Endothelial cell of umbilical vein (primary cell): Measurements from ENCODE around the gene SNX9. TPM values are rescaled to one million over a fixed set of nuclear protein-coding genes. Genes with fewer than 3 reads are reported as not detected.

ENCODE experiments used
- BruUV-seq: library from RNA; stranded (reverse); fragments of 400-500 nt; replicated peaks from 2 replicates; lab custom pipeline; 2021; lab: Mats Ljungman, UMichigan
- CTCF ChIA-PET: fragments of 300-600, 350-600 bp; sonication (Branson Sonifier 250); formaldehyde crosslinking; loops from one replicate; lab custom pipeline; 2021; ENCODE audit warnings: antibody characterized with exemption, inconsistent platforms; lab: Charles Lee
- POLR2A ChIA-PET: fragments of 300-600, 350-600 bp; sonication (Branson Sonifier 250); formaldehyde crosslinking; loops from one replicate; lab custom pipeline; 2021; ENCODE audit warnings: antibody characterized with exemption, inconsistent platforms; lab: Charles Lee
- DNase-seq: peaks from one replicate; pipeline ENCODE4 v3.0.0-alpha.2; 2011; ENCODE audit warnings: low read depth, low spot score
- FAIRE-seq: peaks from 2 replicates; lab custom pipeline; 2011; peaks lifted over from hg19 to GRCh38; lab: Jason Lieb, UNC
- H2AFZ ChIP-seq: 2 replicates; pipeline ENCODE4 v1.6.0; 2012; ENCODE audit warnings: low read depth, low read length, control low read depth, inconsistent platforms
- H3K27ac ChIP-seq: 2 replicates; pipeline ENCODE4 v1.5.1; 2011; ENCODE audit warnings: low read depth, mild to moderate bottlenecking, control low read depth, low read length, moderate library complexity; ENCODE audit not compliant: insufficient read depth
- H3K27me3 ChIP-seq, 2 experiments: 2 replicates each; pipeline versions ENCODE4 v1.6.0 to v1.6.1; 2011; ENCODE audit warnings: low read length in 2 of 2, mixed read lengths in 1 of 2; ENCODE audit not compliant: control insufficient read depth in 2 of 2, insufficient read depth in 2 of 2
- H3K36me3 ChIP-seq, 2 experiments: 2 replicates in 1 of 2; 3 replicates in 1 of 2; pipeline ENCODE4 v1.5.1; 2011; ENCODE audit warnings: low read length in 2 of 2, mild to moderate bottlenecking in 1 of 2, moderate library complexity in 1 of 2; ENCODE audit not compliant: control insufficient read depth in 2 of 2, insufficient read depth in 2 of 2; ENCODE audit errors: extremely low read depth in 1 of 2
- H3K4me1 ChIP-seq: 3 replicates; pipeline ENCODE4 v1.5.1; 2011; ENCODE audit warnings: mild to moderate bottlenecking, low read length; ENCODE audit not compliant: control insufficient read depth, insufficient read depth; ENCODE audit errors: extremely low read depth
- H3K4me2 ChIP-seq: 2 replicates; pipeline ENCODE4 v1.6.1; 2011; ENCODE audit warnings: low read length, control low read depth, mixed read lengths; ENCODE audit not compliant: insufficient read depth
- H3K4me3 ChIP-seq, 3 experiments: fragments of 200-600 bp in 1 of 3; sonication (generic), shearing (Covaris generic) in 1 of 3; replicated peaks in 1 of 3; 2 replicates each; pipeline ENCODE4 v1.5.1; 2011 to 2016; ENCODE audit warnings: control low read depth in 3 of 3, low read length in 3 of 3, mild to moderate bottlenecking in 2 of 3, inconsistent platforms in 1 of 3, low read depth in 1 of 3, moderate library complexity in 1 of 3; ENCODE audit not compliant: insufficient read depth in 1 of 3
- H3K79me2 ChIP-seq: 2 replicates; pipeline ENCODE4 v1.6.0; 2012; ENCODE audit warnings: low read length, inconsistent platforms; ENCODE audit not compliant: control insufficient read depth, insufficient read depth
- H3K9ac ChIP-seq: replicated peaks from 2 replicates; pipeline ENCODE3; 2011; ENCODE audit warnings: low read length, control low read depth; ENCODE audit not compliant: insufficient read depth; ENCODE audit errors: extremely low read depth
- H3K9me1 ChIP-seq: replicated peaks from 3 replicates; pipeline ENCODE4 v1.6.0; 2011; ENCODE audit warnings: mild to moderate bottlenecking, low read length; ENCODE audit not compliant: control insufficient read depth, insufficient read depth; ENCODE audit errors: extremely low read depth
- H3K9me3 ChIP-seq: replicated peaks from 2 replicates; pipeline ENCODE4 v1.5.1; 2012; ENCODE audit warnings: low read length, inconsistent platforms; ENCODE audit not compliant: control insufficient read depth, insufficient read depth
- H4K20me1 ChIP-seq: replicated peaks from 2 replicates; pipeline ENCODE3; 2011; ENCODE audit warnings: mild to moderate bottlenecking, low read length; ENCODE audit not compliant: control insufficient read depth, insufficient read depth; ENCODE audit errors: extremely low read depth
- JUN ChIP-seq: IDR thresholded peaks from 2 replicates; pipeline ENCODE4 v1.6.1; 2011; ENCODE audit warnings: borderline replicate concordance, low read depth; ENCODE audit not compliant: insufficient read length, insufficient read depth
- MYC ChIP-seq: IDR thresholded peaks from one replicate; pipeline ENCODE4 v1.6.1; 2011; ENCODE audit warnings: mild to moderate bottlenecking, low read depth, low read length
- POLR2A ChIP-seq: IDR thresholded peaks from 2 replicates; pipeline ENCODE4 v1.6.1; 2012; ENCODE audit warnings: low read depth, mild to moderate bottlenecking, control low read depth, low read length
- POLR2AphosphoS5 ChIP-seq: IDR thresholded peaks from 2 replicates; pipeline ENCODE4 v1.6.1; 2012; ENCODE audit warnings: low read depth, mild to moderate bottlenecking, control low read depth, low read length, moderate library complexity; ENCODE audit not compliant: insufficient read depth
- dilution Hi-C: fragments of 300-500 bp; cut with MboI; formaldehyde crosslinking; loops from one replicate; pipeline ENCODE4 v1.15.0; 2019; ENCODE audit warnings: low sequenced_read_pairs; ENCODE audit not compliant: extremely low pct_ligation_motif_present
- intact Hi-C: fragments of 100-400 bp; cut with micrococcal nuclease; formaldehyde crosslinking; loops from one replicate; pipeline ENCODE4 v1.10.0; 2022
- polyA plus RNA-seq, 4 experiments: library from polyadenylated mRNA; depleted of rRNA in 3 of 4; stranded (reverse) in 3 of 4; unstranded in 1 of 4; fragments of >200 nt; gene quantifications; 2 replicates each; pipeline versions ENCODE4 v1.2.1 to v1.2.3, GENCODE V29; 2011 to 2012; ENCODE audit warnings: missing spikeins in 1 of 4
- total RNA-seq: library from RNA; stranded (reverse); gene quantifications from 2 replicates; pipeline ENCODE4 v1.2.3, GENCODE V29; 2021
- TF ChIP-seq, protein P1 (sequence below), 2 donors: IDR thresholded peaks; 1 replicate in 1 of 2; 2 replicates in 1 of 2; pipeline ENCODE4 v1.5.1; 2011; ENCODE audit warnings: low read length in 2 of 2, mild to moderate bottlenecking in 2 of 2, moderate library complexity in 2 of 2, control low read depth in 1 of 2, inconsistent platforms in 1 of 2, low read depth in 1 of 2; ENCODE audit not compliant: insufficient read depth in 1 of 2; ENCODE audit errors: extremely low read depth in 1 of 2

SNX9 gene
- total and polyA plus RNA-seq, 2 donors (not counting 3 experiments of a cell fraction or from before 2014, with no cell fraction given) = 27.5 to 54.5 TPM

DNA sequence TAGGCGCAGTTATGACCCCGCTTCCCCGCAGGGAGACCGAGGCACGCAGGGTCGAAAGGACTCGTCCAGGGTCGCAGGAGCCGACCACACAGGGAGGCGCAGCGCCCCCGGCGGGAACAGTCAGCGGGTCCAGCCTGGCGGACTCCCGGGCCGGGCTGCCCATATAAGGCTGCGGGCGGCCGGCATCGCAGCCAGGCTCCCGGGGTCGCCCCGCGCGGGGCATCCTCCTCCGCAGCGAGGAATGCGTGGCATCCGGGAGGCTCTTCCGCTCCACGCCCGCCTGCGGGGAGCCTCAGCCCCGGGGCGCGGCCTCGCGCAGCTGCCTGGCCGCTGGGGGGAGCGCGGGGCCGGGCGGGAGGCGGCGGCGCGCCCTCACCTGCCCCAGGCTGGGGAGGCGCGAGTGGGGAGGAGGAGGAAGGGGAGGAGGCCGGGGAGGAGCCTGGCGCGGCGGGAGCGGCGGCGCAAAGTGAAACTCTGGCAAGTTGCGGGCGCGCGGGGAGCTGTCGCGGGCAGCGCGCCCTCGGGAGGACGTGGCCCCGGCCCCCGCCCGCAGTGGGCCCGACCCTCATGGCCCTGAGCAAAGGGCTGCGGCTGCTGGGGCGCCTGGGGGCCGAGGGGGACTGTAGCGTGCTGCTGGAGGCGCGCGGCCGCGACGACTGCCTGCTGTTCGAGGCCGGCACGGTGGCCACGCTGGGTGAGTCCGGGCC lies 158.5 kb downstream of the SNX9 start, which contains the start of gene SYNJ2:
Gene SYNJ2, plus strand, starts transcription at position 469 of the 707 bp plus-strand sequence. Its CDS starts 99 bp downstream, at position 568.
- intact Hi-C loops (loop anchor here (1.0 to 5.0 kb wide), 6 partner anchors 22 to 219 kb away; no protein-coding TSS in a partner anchor), dilution Hi-C loops (no loop called here)
- DNase-seq (peak; percentile 73), FAIRE-seq (peak; percentile 80)
- POLR2A ChIA-PET = no interaction called here
- BruUV-seq = no TSS peak
- no peak for TF ChIP-seq JUN
- TF ChIP-seq MYC = no peak
- TF ChIP-seq POLR2A = peak; percentile 38
- TF ChIP-seq, protein P1, sequence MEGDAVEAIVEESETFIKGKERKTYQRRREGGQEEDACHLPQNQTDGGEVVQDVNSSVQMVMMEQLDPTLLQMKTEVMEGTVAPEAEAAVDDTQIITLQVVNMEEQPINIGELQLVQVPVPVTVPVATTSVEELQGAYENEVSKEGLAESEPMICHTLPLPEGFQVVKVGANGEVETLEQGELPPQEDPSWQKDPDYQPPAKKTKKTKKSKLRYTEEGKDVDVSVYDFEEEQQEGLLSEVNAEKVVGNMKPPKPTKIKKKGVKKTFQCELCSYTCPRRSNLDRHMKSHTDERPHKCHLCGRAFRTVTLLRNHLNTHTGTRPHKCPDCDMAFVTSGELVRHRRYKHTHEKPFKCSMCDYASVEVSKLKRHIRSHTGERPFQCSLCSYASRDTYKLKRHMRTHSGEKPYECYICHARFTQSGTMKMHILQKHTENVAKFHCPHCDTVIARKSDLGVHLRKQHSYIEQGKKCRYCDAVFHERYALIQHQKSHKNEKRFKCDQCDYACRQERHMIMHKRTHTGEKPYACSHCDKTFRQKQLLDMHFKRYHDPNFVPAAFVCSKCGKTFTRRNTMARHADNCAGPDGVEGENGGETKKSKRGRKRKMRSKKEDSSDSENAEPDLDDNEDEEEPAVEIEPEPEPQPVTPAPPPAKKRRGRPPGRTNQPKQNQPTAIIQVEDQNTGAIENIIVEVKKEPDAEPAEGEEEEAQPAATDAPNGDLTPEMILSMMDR (IDR thresholded peaks at IDR 0.05; ENCODE audit: extremely low read depth in 1 of 2, insufficient read depth in 1 of 2, low read depth in 1 of 2, low read length in 2 of 2) = peak; percentile 67 to 79
- peak; percentile 68 for TF ChIP-seq POLR2AphosphoS5
- Histone ChIP-seq H2AFZ (peak within 1 kb of the TSS; percentile 81), H3K4me3 (peak within 1 kb of the TSS; percentile 59 to 91 (median 87)), H4K20me1 (no peaks in the 10 kb centered on the region), H3K79me2 (peaks cover 47% of the 10 kb centered on the region), H3K4me2 (peak within 1 kb of the TSS; percentile 93), H3K9me3 (no peaks in the 10 kb centered on the region), H3K27me3 (no peaks in the 10 kb centered on the region), H3K9me1 (no peaks in the 10 kb centered on the region), H3K9ac (peak within 1 kb of the TSS; percentile 96), H3K27ac (peak within 1 kb of the TSS; percentile 85), H3K36me3 (no peaks in the 10 kb centered on the region), H3K4me1 (peaks cover 21% of the 10 kb centered on the region)
- CTCF ChIA-PET = interaction anchor here (0.6 to 4.7 kb wide), 10 partner anchors 12 to 90 kb away, joined by 3 to 82 read pairs (median 18); no protein-coding TSS in a partner anchor
